NCI-H1417 treated with DMSO at 0.1 percent for 48 hours (cell line): ENCODE data around the gene SPEF2.

Experiments
- DNase-seq: peaks from one replicate; lab custom pipeline; 2025; lab: John Stamatoyannopoulos, UW

The SPEF2 gene

GRCh38 chr5:35778259-35778769 lies 160.7 kb downstream of the SPEF2 start:
- no peak for DNase-seq

GRCh38 chr5:35780236-35780635 lies 162.6 kb downstream of the SPEF2 start:
- DNase-seq: no peak

GRCh38 chr5:35781181-35781790 lies 163.6 kb downstream of the SPEF2 start:
- DNase-seq: no peak

- DNase-seq: no peak
Measured at GRCh38 chr5:35783551-35783950, 165.9 kb downstream of the SPEF2 start.

- DNase-seq: no peak
Measured at GRCh38 chr5:35785601-35786085, 168.0 kb downstream of the SPEF2 start.

- DNase-seq: no peak
Measured at GRCh38 chr5:35788724-35789123, 171.1 kb downstream of the SPEF2 start.

GRCh38 chr5:35789732-35790456 lies 172.2 kb downstream of the SPEF2 start:
- DNase-seq: no peak

GRCh38 chr5:35790457-35790822 lies 172.8 kb downstream of the SPEF2 start:
- DNase-seq: no peak

- no peak for DNase-seq
Measured at GRCh38 chr5:35794328-35794619, 176.6 kb downstream of the SPEF2 start.

GRCh38 chr5:35794684-35795375 lies 177.2 kb downstream of the SPEF2 start:
- no peak for DNase-seq

- DNase-seq: no peak
Measured at GRCh38 chr5:35799181-35799580, 181.5 kb downstream of the SPEF2 start.

GRCh38 chr5:35799753-35800152 lies 182.1 kb downstream of the SPEF2 start:
- DNase-seq: no peak

- peak; percentile 44 for DNase-seq
Measured at GRCh38 chr5:35803191-35803651, 185.6 kb downstream of the SPEF2 start.

- DNase-seq: no peak
Measured at GRCh38 chr5:35804201-35804653, 186.6 kb downstream of the SPEF2 start.

GRCh38 chr5:35804841-35805240 lies 187.2 kb downstream of the SPEF2 start:
- DNase-seq: no peak

- no peak for DNase-seq
Measured at GRCh38 chr5:35810601-35811000, 192.9 kb downstream of the SPEF2 start.

GRCh38 chr5:35811108-35811741 lies 193.6 kb downstream of the SPEF2 start:
- DNase-seq: no peak

GRCh38 chr5:35813521-35813920 lies 195.9 kb downstream of the SPEF2 start:
- no peak for DNase-seq

- peak; percentile 3 for DNase-seq
Measured at GRCh38 chr5:35815089-35815936, 197.7 kb downstream of the SPEF2 start.

GRCh38 chr5:35816881-35817521 lies 199.3 kb downstream of the SPEF2 start:
- no peak for DNase-seq

GRCh38 chr5:35819026-35819425 lies 201.4 kb downstream of the SPEF2 start:
- no peak for DNase-seq
